HG03439 (cell line): Measurements from ENCODE around the gene HAUS1.
"Not testable (repeated sequence)": the region's sequence is repeated elsewhere in the genome, so short reads cannot be mapped to it uniquely, and the experiment has no call there.

ENCODE experiments used
- ATAC-seq: cut with Tn5 transposase; IDR thresholded peaks from one replicate; pipeline ENCODE4 v1.9.1; 2021; ENCODE audit warnings: mild to moderate bottlenecking, moderate library complexity; ENCODE audit not compliant: unreplicated experiment

HAUS1 gene

GRCh38 chr18:46088501-46088900, 15.7 kb upstream of the HAUS1 start:
- not testable (repeated sequence) for ATAC-seq

- ATAC-seq = no peak
Observed at GRCh38 chr18:46095532-46095931, 8.7 kb upstream of the HAUS1 start.

- no peak for ATAC-seq
Observed at GRCh38 chr18:46096651-46097300, 7.4 kb upstream of the HAUS1 start.

- ATAC-seq = peak; percentile 30
Observed at GRCh38 chr18:46097431-46097800, 6.8 kb upstream of the HAUS1 start.

GRCh38 chr18:46097801-46098615, 6.2 kb upstream of the HAUS1 start, which contains the start of gene ATP5F1A:
TSS of gene ATP5F1A (minus strand) at chr18:46098296. CDS start at chr18:46098231, 65 bp downstream.
- ATAC-seq = peak; percentile 78

GRCh38 chr18:46098616-46098933, 5.6 kb upstream of the HAUS1 start:
- ATAC-seq = no peak

GRCh38 chr18:46099463-46099862, 4.7 kb upstream of the HAUS1 start:
- no peak for ATAC-seq

GRCh38 chr18:46109386-46109785, 5.2 kb downstream of the HAUS1 start:
- no peak for ATAC-seq

GRCh38 chr18:46110406-46110805, 6.2 kb downstream of the HAUS1 start:
- no peak for ATAC-seq

- ATAC-seq = no peak
Observed at GRCh38 chr18:46113751-46114150, 9.6 kb downstream of the HAUS1 start.

GRCh38 chr18:46126625-46127024, 22.4 kb downstream of the HAUS1 start:
- not testable (repeated sequence) for ATAC-seq

GRCh38 chr18:46130061-46130460, 25.9 kb downstream of the HAUS1 start:
- ATAC-seq = no peak

GRCh38 chr18:46130549-46130948, 26.4 kb downstream of the HAUS1 start:
- not testable (repeated sequence) for ATAC-seq

GRCh38 chr18:46133534-46133933, 29.3 kb downstream of the HAUS1 start:
- ATAC-seq = no peak

GRCh38 chr18:46134920-46135675, 30.9 kb downstream of the HAUS1 start:
- ATAC-seq = no peak

- no peak for ATAC-seq
Observed at GRCh38 chr18:46140173-46140572, 36.0 kb downstream of the HAUS1 start.

GRCh38 chr18:46141199-46141598, 37.0 kb downstream of the HAUS1 start:
- ATAC-seq = no peak

GRCh38 chr18:46148810-46149209, 44.6 kb downstream of the HAUS1 start:
- ATAC-seq = no peak

- ATAC-seq = no peak
Observed at GRCh38 chr18:46152436-46152807, 48.2 kb downstream of the HAUS1 start.

GRCh38 chr18:46152808-46153617, 48.8 kb downstream of the HAUS1 start:
- ATAC-seq = no peak

- no peak for ATAC-seq
Observed at GRCh38 chr18:46155641-46156051, 51.5 kb downstream of the HAUS1 start.
